Measurements from ENCODE around the gene APOC3.
A peak's percentile ranks its signal among the peaks of the same experiment; 100 is the strongest.

The APOC3 gene

DNA sequence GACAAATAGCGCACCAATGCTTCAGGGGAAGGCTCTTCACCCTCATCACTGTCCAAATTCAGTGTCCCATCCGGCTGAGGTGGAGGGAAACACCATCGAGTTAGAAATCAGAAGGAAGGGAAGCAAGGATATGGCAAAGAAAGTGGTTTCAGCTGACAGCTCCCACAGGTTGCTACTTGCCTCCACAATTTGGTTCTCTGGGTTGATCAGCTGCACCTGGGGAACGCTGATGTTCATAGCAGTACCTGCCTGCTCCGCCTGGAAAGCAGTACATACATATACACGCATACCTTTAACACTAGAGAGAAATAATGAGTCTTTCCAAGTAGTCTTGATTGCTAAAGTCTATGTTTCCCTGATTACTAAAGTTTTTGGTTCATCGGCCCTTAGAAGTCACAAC lies 45.5 kb downstream of the APOC3 start:
- DNase-seq = no peak
- H3K4me1 ChIP-seq = no peaks in the 10 kb centered on the region

DNA sequence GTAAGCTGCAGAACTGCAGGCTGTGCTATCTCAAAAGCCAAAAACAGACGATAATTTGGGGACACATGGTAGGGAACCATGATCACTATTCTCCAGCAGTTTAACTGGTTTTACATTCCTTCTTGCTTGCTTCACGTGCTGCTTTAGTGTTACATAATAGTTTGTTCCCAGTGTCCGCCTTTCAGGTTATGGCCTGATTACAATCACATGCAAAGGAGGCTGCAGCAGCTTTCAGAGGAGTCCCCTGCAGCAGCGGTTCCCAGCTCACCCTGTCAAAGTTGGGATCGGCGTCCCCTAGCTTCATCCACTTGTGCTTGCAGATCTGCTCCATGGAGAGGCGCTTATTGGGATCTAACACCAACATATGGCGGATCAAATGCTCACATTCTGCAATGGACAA lies 46.9 kb downstream of the APOC3 start:
- no peak for DNase-seq
- TF ChIP-seq, protein P1, sequence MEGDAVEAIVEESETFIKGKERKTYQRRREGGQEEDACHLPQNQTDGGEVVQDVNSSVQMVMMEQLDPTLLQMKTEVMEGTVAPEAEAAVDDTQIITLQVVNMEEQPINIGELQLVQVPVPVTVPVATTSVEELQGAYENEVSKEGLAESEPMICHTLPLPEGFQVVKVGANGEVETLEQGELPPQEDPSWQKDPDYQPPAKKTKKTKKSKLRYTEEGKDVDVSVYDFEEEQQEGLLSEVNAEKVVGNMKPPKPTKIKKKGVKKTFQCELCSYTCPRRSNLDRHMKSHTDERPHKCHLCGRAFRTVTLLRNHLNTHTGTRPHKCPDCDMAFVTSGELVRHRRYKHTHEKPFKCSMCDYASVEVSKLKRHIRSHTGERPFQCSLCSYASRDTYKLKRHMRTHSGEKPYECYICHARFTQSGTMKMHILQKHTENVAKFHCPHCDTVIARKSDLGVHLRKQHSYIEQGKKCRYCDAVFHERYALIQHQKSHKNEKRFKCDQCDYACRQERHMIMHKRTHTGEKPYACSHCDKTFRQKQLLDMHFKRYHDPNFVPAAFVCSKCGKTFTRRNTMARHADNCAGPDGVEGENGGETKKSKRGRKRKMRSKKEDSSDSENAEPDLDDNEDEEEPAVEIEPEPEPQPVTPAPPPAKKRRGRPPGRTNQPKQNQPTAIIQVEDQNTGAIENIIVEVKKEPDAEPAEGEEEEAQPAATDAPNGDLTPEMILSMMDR (IDR thresholded peaks at IDR 0.05; ENCODE audit: low read depth, low read length) = no peak
- H3K4me1 ChIP-seq = no peaks in the 10 kb centered on the region
- no peaks in the 10 kb centered on the region; the same call in 1 of the 2 replicates for H3K9me3 ChIP-seq
- H3K36me3 ChIP-seq = peaks cover 13% of the 10 kb centered on the region
- H3K27me3 ChIP-seq = no peaks in the 10 kb centered on the region
- H3K4me3 ChIP-seq (ENCODE audit: low read depth, low read length) = no peak overlapping the region

More for the DNA sequence above, 45.5 kb downstream of the APOC3 start:
- TF ChIP-seq, protein P1 (IDR thresholded peaks at IDR 0.05; ENCODE audit: low read depth, low read length) = no peak
- H3K4me3 ChIP-seq (ENCODE audit: low read depth, low read length) = no peak overlapping the region
- no peaks in the 10 kb centered on the region for H3K27me3 ChIP-seq
- peaks cover 13% of the 10 kb centered on the region for H3K36me3 ChIP-seq
- no peaks in the 10 kb centered on the region; the same call in 1 of the 2 replicates for H3K9me3 ChIP-seq

DNA sequence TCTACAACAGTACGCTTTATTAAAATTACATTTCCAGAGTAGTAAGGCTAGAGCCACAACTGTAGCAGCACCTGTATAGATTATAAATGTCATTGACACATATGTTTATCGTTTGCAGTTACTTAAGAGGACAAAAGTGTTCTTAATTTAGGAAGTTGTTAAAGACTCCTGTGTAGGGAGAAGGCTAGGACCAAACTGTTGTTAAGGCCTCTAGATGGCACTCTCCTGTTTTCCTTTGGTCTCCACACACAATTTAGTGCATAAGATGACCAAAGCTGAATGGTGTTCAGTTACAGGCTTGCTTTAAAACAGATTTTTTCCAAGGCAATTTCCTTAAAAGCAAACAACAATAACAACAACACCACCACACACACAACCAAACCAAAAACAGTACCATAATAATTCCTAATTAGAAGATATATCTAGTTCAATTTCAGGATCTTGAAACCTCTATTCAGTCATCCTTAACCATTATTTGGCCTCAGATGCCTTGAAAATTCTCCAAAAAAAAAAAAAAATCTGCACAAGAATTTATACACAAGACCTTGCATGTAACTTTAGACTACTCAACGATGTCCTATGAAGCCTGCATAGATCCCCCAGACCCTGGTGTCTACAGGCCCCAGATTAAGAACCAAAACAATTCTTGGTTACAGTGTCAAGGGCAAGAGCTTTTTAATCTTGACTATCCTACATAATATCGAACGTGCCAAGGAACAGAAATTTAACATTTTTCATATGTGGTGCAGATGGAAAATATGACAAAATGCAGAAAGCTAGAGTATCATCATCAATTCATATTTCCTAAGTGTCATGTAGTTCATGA lies 50.3 kb downstream of the APOC3 start:
- TF ChIP-seq, protein P1 (IDR thresholded peaks at IDR 0.05; ENCODE audit: low read depth, low read length) = peak; percentile 85
- Histone ChIP-seq H3K4me1 (no peaks in the 10 kb centered on the region), H3K36me3 (no peaks in the 10 kb centered on the region; the same call in none of the 2 replicates), H3K4me3 (ENCODE audit: low read depth, low read length) (no peak overlapping the region), H3K9me3 (no peaks in the 10 kb centered on the region; the same call in 1 of the 2 replicates), H3K27me3 (no peaks in the 10 kb centered on the region)
- no peak for DNase-seq

DNA sequence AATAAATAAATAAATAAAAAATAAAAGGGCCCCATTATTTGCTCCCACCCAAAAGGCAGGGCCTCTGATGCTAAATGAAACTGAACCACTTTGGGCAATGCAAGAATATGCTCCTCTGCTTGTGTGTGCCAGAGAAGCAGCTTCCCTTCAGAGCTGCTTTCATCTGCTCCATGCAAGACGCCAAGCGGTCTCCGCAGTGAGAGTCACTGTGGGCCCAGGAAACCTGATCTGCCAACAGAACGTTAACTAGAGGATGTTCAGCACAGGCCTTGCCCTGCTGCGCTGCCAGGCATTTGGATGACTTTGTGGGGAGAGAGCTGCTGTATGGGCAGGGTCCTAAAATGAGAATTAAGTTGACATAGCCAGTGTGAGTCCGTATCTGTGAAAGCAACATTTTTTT lies 51.4 kb downstream of the APOC3 start:
- Histone ChIP-seq H3K4me1 (no peaks in the 10 kb centered on the region), H3K27me3 (no peaks in the 10 kb centered on the region), H3K9me3 (no peaks in the 10 kb centered on the region; the same call in 1 of the 2 replicates), H3K36me3 (no peaks in the 10 kb centered on the region; the same call in none of the 2 replicates), H3K4me3 (ENCODE audit: low read depth, low read length) (no peak overlapping the region)
- no peak for DNase-seq
- TF ChIP-seq, protein P1 (IDR thresholded peaks at IDR 0.05; ENCODE audit: low read depth, low read length) = no peak

DNA sequence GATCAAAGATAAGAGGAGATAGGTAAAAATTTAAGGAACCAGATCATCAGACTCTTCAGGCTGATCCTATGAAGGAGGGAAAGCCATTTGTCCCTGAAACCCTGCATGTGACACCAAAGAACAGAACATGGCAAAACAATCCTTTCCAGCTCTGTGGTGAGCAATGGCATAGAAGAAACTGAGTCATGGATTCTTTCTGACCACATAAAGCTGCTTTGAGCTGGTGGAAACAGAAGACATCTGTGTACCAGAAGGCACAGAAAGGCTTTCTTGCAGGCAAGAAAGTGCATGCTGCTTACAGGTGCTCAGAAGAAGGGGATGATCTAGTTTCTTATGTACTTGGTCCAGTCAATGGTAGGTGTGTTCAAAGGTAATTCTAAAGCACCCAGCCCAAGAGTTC lies 52.7 kb downstream of the APOC3 start:
- H3K36me3 ChIP-seq = no peaks in the 10 kb centered on the region; the same call in none of the 2 replicates
- TF ChIP-seq, protein P1 (IDR thresholded peaks at IDR 0.05; ENCODE audit: low read depth, low read length) = no peak
- DNase-seq = no peak
- H3K9me3 ChIP-seq = no peaks in the 10 kb centered on the region
- H3K4me1 ChIP-seq = no peaks in the 10 kb centered on the region
- no peaks in the 10 kb centered on the region for H3K27me3 ChIP-seq
- no peak overlapping the region for H3K4me3 ChIP-seq (ENCODE audit: low read depth, low read length)

Measured in BE2C (cell line).